ENCODE data around the gene SAT2. TPM values are rescaled to one million over a fixed set of nuclear protein-coding genes. Genes with fewer than 3 reads are reported as not detected.

Gene SAT2
- total RNA-seq, 2 donors from 2014 or later: 82.7 to 103 TPM

GRCh38 chr17:7674934-7675333 lies 47.3 kb upstream of the SAT2 start:
- H3K27ac ChIP-seq (ENCODE audit: low read depth, low read length): no peak overlapping the region
- TF ChIP-seq CTCF (conservative IDR thresholded peaks at IDR 0.05): no peak
- H3K9me3 Mint-ChIP-seq: peaks cover 4% of the 10 kb centered on the region
- H3K36me3 ChIP-seq (ENCODE audit: control insufficient read depth, insufficient read depth, low read length): peaks cover 35% of the 10 kb centered on the region
- H3K4me3 ChIP-seq (ENCODE audit: low read length): no peak overlapping the region
- no peak overlapping the region for H3K27ac Mint-ChIP-seq
- H3K4me1 Mint-ChIP-seq: peaks cover 15% of the 10 kb centered on the region
- no peak overlapping the region for H3K9ac ChIP-seq (ENCODE audit: extremely low read depth, low read length, poor library complexity, severe bottlenecking)
- no peaks in the 10 kb centered on the region for H3K4me1 ChIP-seq (ENCODE audit: control insufficient read depth, insufficient read depth, low read length)
- DNase-seq: no peak
- H3K27me3 Mint-ChIP-seq (ENCODE audit: insufficient read depth): no peaks in the 10 kb centered on the region
- WGBS, 2 experiments (ENCODE audit: insufficient coverage in 1 of 2, insufficient read length in 1 of 2): 88 to 89% methylated on average over 12 to 14 of the region's 14 CpGs
- H3K36me3 Mint-ChIP-seq (ENCODE audit: low read depth): peaks cover 51% of the 10 kb centered on the region
- H3K4me3 Mint-ChIP-seq: no peak overlapping the region
- H3K9me3 ChIP-seq (ENCODE audit: control insufficient read depth, low read length): peaks cover 13% of the 10 kb centered on the region
- no peaks in the 10 kb centered on the region for H3K27me3 ChIP-seq (ENCODE audit: control insufficient read depth, insufficient read depth, low read length, poor library complexity, severe bottlenecking)

GRCh38 chr17:7673239-7673638 lies 45.6 kb upstream of the SAT2 start:
- H3K4me1 ChIP-seq (ENCODE audit: control insufficient read depth, insufficient read depth, low read length): no peaks in the 10 kb centered on the region
- DNase-seq: peak; percentile 93
- Mint-ChIP-seq H3K27me3 (ENCODE audit: insufficient read depth) (no peaks in the 10 kb centered on the region), H3K4me3 (no peak overlapping the region), H3K9me3 (peaks cover 4% of the 10 kb centered on the region), H3K36me3 (ENCODE audit: low read depth) (peaks cover 62% of the 10 kb centered on the region), H3K4me1 (peaks cover 15% of the 10 kb centered on the region), H3K27ac (no peak overlapping the region)
- H3K36me3 ChIP-seq (ENCODE audit: control insufficient read depth, insufficient read depth, low read length): peaks cover 41% of the 10 kb centered on the region
- peak; percentile 89 for TF ChIP-seq CTCF (conservative IDR thresholded peaks at IDR 0.05)
- no peak overlapping the region for H3K9ac ChIP-seq (ENCODE audit: extremely low read depth, low read length, poor library complexity, severe bottlenecking)
- no peak overlapping the region for H3K27ac ChIP-seq (ENCODE audit: low read depth, low read length)
- H3K9me3 ChIP-seq (ENCODE audit: control insufficient read depth, low read length): peaks cover 13% of the 10 kb centered on the region
- 85 to 93% methylated on average over 2 of the region's 2 CpGs for WGBS, 2 experiments (ENCODE audit: insufficient coverage in 1 of 2, insufficient read length in 1 of 2)
- H3K4me3 ChIP-seq (ENCODE audit: low read length): peak overlapping the region; percentile 11
- no peaks in the 10 kb centered on the region for H3K27me3 ChIP-seq (ENCODE audit: control insufficient read depth, insufficient read depth, low read length, poor library complexity, severe bottlenecking)

- peaks cover 6% of the 10 kb centered on the region for H3K9me3 ChIP-seq (ENCODE audit: control insufficient read depth, low read length)
- no peaks in the 10 kb centered on the region for H3K4me1 ChIP-seq (ENCODE audit: control insufficient read depth, insufficient read depth, low read length)
- Mint-ChIP-seq H3K27ac (no peak overlapping the region), H3K36me3 (ENCODE audit: low read depth) (peaks cover 51% of the 10 kb centered on the region), H3K4me3 (no peak overlapping the region), H3K9me3 (peaks cover 3% of the 10 kb centered on the region), H3K27me3 (ENCODE audit: insufficient read depth) (no peaks in the 10 kb centered on the region), H3K4me1 (peaks cover 11% of the 10 kb centered on the region)
- no peak overlapping the region for H3K4me3 ChIP-seq (ENCODE audit: low read length)
- no peak for DNase-seq
- 89 to 94% methylated on average over 6 to 7 of the region's 7 CpGs for WGBS, 2 experiments (ENCODE audit: insufficient coverage in 1 of 2, insufficient read length in 1 of 2)
- H3K27me3 ChIP-seq (ENCODE audit: control insufficient read depth, insufficient read depth, low read length, poor library complexity, severe bottlenecking): no peaks in the 10 kb centered on the region
- no peak overlapping the region for H3K27ac ChIP-seq (ENCODE audit: low read depth, low read length)
- TF ChIP-seq CTCF (conservative IDR thresholded peaks at IDR 0.05): no peak
- H3K36me3 ChIP-seq (ENCODE audit: control insufficient read depth, insufficient read depth, low read length): peaks cover 23% of the 10 kb centered on the region
- H3K9ac ChIP-seq (ENCODE audit: extremely low read depth, low read length, poor library complexity, severe bottlenecking): no peak overlapping the region
Observed at GRCh38 chr17:7668482-7668881, 40.9 kb upstream of the SAT2 start.

Measured in endodermal cell (in vitro differentiated cells).